K562 (cell line): Measurements from ENCODE around the gene ERCC1. TPM values are rescaled to one million over a fixed set of nuclear protein-coding genes. Genes with fewer than 3 reads are reported as not detected.

Experiments
- CBX1 ChIP-seq: sonication (generic); IDR thresholded peaks from 2 replicates; pipeline ENCODE4 v1.6.1; 2016; ENCODE audit warnings: antibody characterized with exemption, low read depth, mild to moderate bottlenecking
- EGR1 ChIP-seq: fragments of 450-650 bp; conservative IDR thresholded peaks from 2 replicates; pipeline ENCODE4 v1.6.1; 2017; ENCODE audit warnings: mild to moderate bottlenecking
- ELF1 ChIP-seq: fragments of 200-800 bp; sonication (Bioruptor generic); IDR thresholded peaks from 2 replicates; pipeline ENCODE4 v1.6.1; 2016; ENCODE audit warnings: missing genetic modification characterization, missing compliant biosample characterization
- GABPB1 ChIP-seq: sonication (generic); formaldehyde crosslinking; IDR thresholded peaks from 2 replicates; pipeline ENCODE4 v1.8.0; 2022; ENCODE audit warnings: mild to moderate bottlenecking, missing genetic modification reagents
- MEF2A ChIP-seq: IDR thresholded peaks from 2 replicates; pipeline ENCODE4 v1.6.1; 2011; ENCODE audit warnings: low read depth, mild to moderate bottlenecking, low read length, moderate library complexity; ENCODE audit not compliant: control insufficient read depth
- NFYB ChIP-seq: IDR thresholded peaks from 2 replicates; pipeline ENCODE4 v1.6.1; 2011; ENCODE audit warnings: mild to moderate bottlenecking, moderate library complexity; ENCODE audit not compliant: insufficient read length; ENCODE audit errors: extremely low read depth
- ZBTB7A ChIP-seq: IDR thresholded peaks from 2 replicates; pipeline ENCODE4 v1.6.1; 2011; ENCODE audit warnings: low read depth, mild to moderate bottlenecking, low read length, moderate library complexity, borderline replicate concordance; ENCODE audit not compliant: control insufficient read depth
- ZKSCAN1 ChIP-seq: fragments of 150-350 bp; IDR thresholded peaks from 2 replicates; pipeline ENCODE4 v1.6.1; 2016; ENCODE audit warnings: low read depth, low read length
- ZKSCAN3 ChIP-seq: fragments of 250-450 bp; sonication (Bioruptor Pico); IDR thresholded peaks from 2 replicates; pipeline ENCODE4 v1.4.0; 2020
- ZKSCAN8 ChIP-seq: fragments of 200-800 bp; sonication (Bioruptor generic); IDR thresholded peaks from 2 replicates; pipeline ENCODE4 v1.6.1; 2016; ENCODE audit warnings: missing genetic modification characterization, missing compliant biosample characterization
- ZNF586 ChIP-seq: fragments of 450-650 bp; formaldehyde crosslinking; conservative IDR thresholded peaks from 2 replicates; pipeline ENCODE4 v1.4.0; 2020; ENCODE audit warnings: mild to moderate bottlenecking, moderate library complexity
- polyA plus RNA-seq, 8 experiments: library from polyadenylated mRNA; depleted of rRNA in 4 of 8; stranded (reverse) in 5 of 8; unstranded in 3 of 8; fragments of >200 nt; fragmentation: Nextera tagmentation in 2 of 8; fragmentation: Illumina TruSeq in 1 of 8; extraction: Ambion mirVana in 2 of 8; extraction: Trizol in 1 of 8; gene quantifications; 2 replicates each; pipeline versions ENCODE4 v1.2.1 to v1.2.3, GENCODE V29; 2011 to 2014; ENCODE audit warnings: inconsistent platforms in 1 of 8, missing spikeins in 1 of 8
- total RNA-seq, 7 experiments: library from RNA; depleted of rRNA in 6 of 7; stranded (reverse); fragments of >200 nt in 6 of 7; fragmentation: Illumina TruSeq in 2 of 7; extraction: Trizol in 2 of 7; gene quantifications; 2 replicates each; pipeline versions ENCODE4 v1.2.1 to v1.2.3, GENCODE V29; 2011 to 2021; ENCODE audit warnings: low replicate concordance in 1 of 7
- TF ChIP-seq, protein P1 (sequence below): sonication (generic); IDR thresholded peaks from 2 replicates; pipeline ENCODE4 v1.6.1; 2016
- TF ChIP-seq, protein P2 (sequence below), 2 experiments: fragments of 450-650 bp in 1 of 2; sonication (generic) in 1 of 2; formaldehyde crosslinking in 1 of 2; IDR thresholded peaks in 1 of 2; conservative IDR thresholded peaks in 1 of 2; 2 replicates each; pipeline versions ENCODE4 v1.6.1 to v1.8.1; 2016 to 2023; ENCODE audit warnings: mild to moderate bottlenecking in 2 of 2, moderate library complexity in 2 of 2, inconsistent platforms in 1 of 2, missing genetic modification reagents in 1 of 2
- TF ChIP-seq, protein P3 (sequence below), 2 experiments: fragments of 450-650 bp; formaldehyde crosslinking in 1 of 2; IDR thresholded peaks; 2 replicates each; pipeline versions ENCODE4 v1.4.0 to v1.6.1; 2014 to 2020; ENCODE audit warnings: mild to moderate bottlenecking in 2 of 2, borderline replicate concordance in 1 of 2, low read depth in 1 of 2

Gene ERCC1
- total and polyA plus RNA-seq, 9 of the 15 experiments (the other 6 are each of a cell fraction or from before 2014, with no cell fraction given), result 9.3 to 92.6 (median 60.0) TPM

DNA sequence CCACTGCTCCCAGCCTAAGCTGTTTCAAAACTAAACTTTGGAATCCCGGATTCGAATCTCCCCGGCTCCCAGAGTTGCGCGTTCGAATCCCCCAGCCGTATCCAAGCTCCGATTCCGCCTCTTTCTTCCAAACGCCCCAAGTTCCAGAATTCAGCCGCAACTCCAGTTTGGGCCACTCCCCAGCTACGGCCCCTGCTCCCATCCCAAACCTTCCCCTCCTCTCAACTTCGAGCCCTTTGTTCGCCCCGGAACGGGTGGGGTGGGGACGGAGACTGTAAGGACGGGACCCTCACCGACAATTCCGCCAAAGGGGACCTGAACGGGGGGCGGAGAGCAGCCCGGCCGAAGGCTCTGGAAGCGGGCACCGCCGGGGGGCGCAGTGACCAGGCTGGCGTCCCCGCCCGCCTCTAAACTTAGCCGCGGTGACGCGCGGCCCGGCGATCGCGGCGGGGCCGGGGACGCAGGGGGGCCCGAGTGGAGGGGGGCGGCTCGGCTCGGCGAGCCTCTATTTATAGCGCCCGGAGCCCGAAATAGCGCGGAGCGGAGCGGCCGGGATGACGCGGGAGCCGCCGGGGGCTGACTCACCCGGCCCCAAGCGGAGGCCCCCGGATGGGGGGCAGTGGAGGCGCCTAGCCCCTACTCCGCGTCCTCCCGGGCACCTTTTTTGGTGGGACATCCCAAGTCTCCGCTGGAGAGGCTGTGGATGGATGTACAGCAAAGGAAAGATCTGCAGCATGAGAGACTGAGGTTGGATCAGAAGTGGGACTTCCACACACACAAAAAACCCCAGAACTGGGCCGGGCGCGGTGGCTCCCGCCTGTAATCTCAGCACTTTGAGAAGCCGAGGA lies 4.9 kb upstream of the ERCC1 start (continued):
- TF ChIP-seq, protein P1, sequence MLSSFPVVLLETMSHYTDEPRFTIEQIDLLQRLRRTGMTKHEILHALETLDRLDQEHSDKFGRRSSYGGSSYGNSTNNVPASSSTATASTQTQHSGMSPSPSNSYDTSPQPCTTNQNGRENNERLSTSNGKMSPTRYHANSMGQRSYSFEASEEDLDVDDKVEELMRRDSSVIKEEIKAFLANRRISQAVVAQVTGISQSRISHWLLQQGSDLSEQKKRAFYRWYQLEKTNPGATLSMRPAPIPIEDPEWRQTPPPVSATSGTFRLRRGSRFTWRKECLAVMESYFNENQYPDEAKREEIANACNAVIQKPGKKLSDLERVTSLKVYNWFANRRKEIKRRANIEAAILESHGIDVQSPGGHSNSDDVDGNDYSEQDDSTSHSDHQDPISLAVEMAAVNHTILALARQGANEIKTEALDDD, result no peak
- TF ChIP-seq, protein P2, sequence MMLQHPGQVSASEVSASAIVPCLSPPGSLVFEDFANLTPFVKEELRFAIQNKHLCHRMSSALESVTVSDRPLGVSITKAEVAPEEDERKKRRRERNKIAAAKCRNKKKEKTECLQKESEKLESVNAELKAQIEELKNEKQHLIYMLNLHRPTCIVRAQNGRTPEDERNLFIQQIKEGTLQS (IDR thresholded peaks at IDR 0.05), result peak; percentile 81
- TF ChIP-seq, protein P2 (CRISPR knock-in tag; conservative IDR thresholded peaks at IDR 0.05), result peak; percentile 71; the same call in 1 of the 2 replicates
- TF ChIP-seq ZKSCAN8 (CRISPR knock-in tag) (no peak), ZBTB7A (peak; percentile 98), ZNF586 (CRISPR knock-in tag) (no peak), GABPB1 (0 out of 2 replicates have a peak, but pooled peaks have one; percentile 35), ZKSCAN3 (CRISPR knock-in tag) (no peak), EGR1 (no peak), ELF1 (no peak), ZKSCAN1 (no peak), NFYB (no peak), MEF2A (peak; percentile 78; the same call in 1 of the 2 replicates), CBX1 (peak; percentile 95)
- TF ChIP-seq, protein P3, sequence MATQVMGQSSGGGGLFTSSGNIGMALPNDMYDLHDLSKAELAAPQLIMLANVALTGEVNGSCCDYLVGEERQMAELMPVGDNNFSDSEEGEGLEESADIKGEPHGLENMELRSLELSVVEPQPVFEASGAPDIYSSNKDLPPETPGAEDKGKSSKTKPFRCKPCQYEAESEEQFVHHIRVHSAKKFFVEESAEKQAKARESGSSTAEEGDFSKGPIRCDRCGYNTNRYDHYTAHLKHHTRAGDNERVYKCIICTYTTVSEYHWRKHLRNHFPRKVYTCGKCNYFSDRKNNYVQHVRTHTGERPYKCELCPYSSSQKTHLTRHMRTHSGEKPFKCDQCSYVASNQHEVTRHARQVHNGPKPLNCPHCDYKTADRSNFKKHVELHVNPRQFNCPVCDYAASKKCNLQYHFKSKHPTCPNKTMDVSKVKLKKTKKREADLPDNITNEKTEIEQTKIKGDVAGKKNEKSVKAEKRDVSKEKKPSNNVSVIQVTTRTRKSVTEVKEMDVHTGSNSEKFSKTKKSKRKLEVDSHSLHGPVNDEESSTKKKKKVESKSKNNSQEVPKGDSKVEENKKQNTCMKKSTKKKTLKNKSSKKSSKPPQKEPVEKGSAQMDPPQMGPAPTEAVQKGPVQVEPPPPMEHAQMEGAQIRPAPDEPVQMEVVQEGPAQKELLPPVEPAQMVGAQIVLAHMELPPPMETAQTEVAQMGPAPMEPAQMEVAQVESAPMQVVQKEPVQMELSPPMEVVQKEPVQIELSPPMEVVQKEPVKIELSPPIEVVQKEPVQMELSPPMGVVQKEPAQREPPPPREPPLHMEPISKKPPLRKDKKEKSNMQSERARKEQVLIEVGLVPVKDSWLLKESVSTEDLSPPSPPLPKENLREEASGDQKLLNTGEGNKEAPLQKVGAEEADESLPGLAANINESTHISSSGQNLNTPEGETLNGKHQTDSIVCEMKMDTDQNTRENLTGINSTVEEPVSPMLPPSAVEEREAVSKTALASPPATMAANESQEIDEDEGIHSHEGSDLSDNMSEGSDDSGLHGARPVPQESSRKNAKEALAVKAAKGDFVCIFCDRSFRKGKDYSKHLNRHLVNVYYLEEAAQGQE (IDR thresholded peaks at IDR 0.05; ENCODE audit: borderline replicate concordance), result peak; percentile 28; the same call in 1 of the 2 replicates
- TF ChIP-seq, protein P3 (CRISPR knock-in tag; IDR thresholded peaks at IDR 0.05; ENCODE audit: low read depth), result no peak
